DOHH2 (cell line): ENCODE measurements around the gene GOLGA6C.
"Not testable (repeated sequence)": the region's sequence is repeated elsewhere in the genome, so short reads cannot be mapped to it uniquely, and the experiment has no call there.

Experiments used
- H3F3A ChIP-seq: fragments of 200-600 bp; sonication (generic), shearing (Covaris generic); 2 replicates; pipeline ENCODE4 v1.6.0; 2016; ENCODE audit warnings: antibody characterized with exemption, mild to moderate bottlenecking; ENCODE audit not compliant: control insufficient read depth, insufficient read depth
- H3K27ac ChIP-seq: fragments of 200-600 bp; sonication (generic); 2 replicates; pipeline ENCODE4 v1.5.1; 2014; ENCODE audit warnings: low read depth, mild to moderate bottlenecking, low read length, moderate library complexity
- H3K27me3 ChIP-seq: fragments of 200-600 bp; sonication (generic); 2 replicates; pipeline ENCODE4 v1.6.1; 2014; ENCODE audit warnings: mild to moderate bottlenecking, low read length, mixed read lengths; ENCODE audit not compliant: control insufficient read depth
- H3K36me3 ChIP-seq: fragments of 200-600 bp; sonication (generic); 2 replicates; pipeline ENCODE4 v1.6.1; 2014; ENCODE audit warnings: mild to moderate bottlenecking, low read length, moderate library complexity, mixed read lengths; ENCODE audit not compliant: control insufficient read depth
- H3K4me1 ChIP-seq: fragments of 200-600 bp; sonication (generic); 2 replicates; pipeline ENCODE4 v1.6.1; 2014; ENCODE audit warnings: mild to moderate bottlenecking, low read length, mixed read lengths; ENCODE audit not compliant: control insufficient read depth
- H3K4me2 ChIP-seq: fragments of 200-600 bp; sonication (generic); 2 replicates; pipeline ENCODE4 v1.6.0; 2014; ENCODE audit warnings: mild to moderate bottlenecking, low read length, moderate library complexity
- H3K4me3 ChIP-seq: fragments of 200-600 bp; sonication (generic); 2 replicates; pipeline ENCODE4 v1.5.1; 2014; ENCODE audit warnings: mild to moderate bottlenecking, low read length, mixed read lengths
- H3K79me2 ChIP-seq: fragments of 200-600 bp; sonication (generic); 2 replicates; pipeline ENCODE4 v1.6.1; 2014; ENCODE audit warnings: mild to moderate bottlenecking, low read length, mixed read lengths; ENCODE audit not compliant: control insufficient read depth
- H3K9me2 ChIP-seq: fragments of 200-600 bp; sonication (generic); replicated peaks from 2 replicates; pipeline ENCODE4 v1.6.1; 2014; ENCODE audit warnings: mild to moderate bottlenecking, low read length, mixed read lengths; ENCODE audit not compliant: control insufficient read depth
- H3K9me3 ChIP-seq: fragments of 200-600 bp; sonication (generic); 2 replicates; pipeline ENCODE4 v1.6.1; 2014; ENCODE audit warnings: antibody characterized with exemption, low read length, mixed read lengths; ENCODE audit not compliant: control insufficient read depth, insufficient read depth
- H4K20me1 ChIP-seq: fragments of 200-600 bp; sonication (generic); 2 replicates; pipeline ENCODE4 v1.6.0; 2014; ENCODE audit warnings: low read depth, mild to moderate bottlenecking, antibody characterized with exemption, low read length, moderate library complexity; ENCODE audit not compliant: control insufficient read depth, insufficient read depth
- CTCF ChIP-seq: fragments of 200-600 bp; sonication (generic); IDR thresholded peaks from one replicate; pipeline ENCODE4 v1.5.1; 2014; ENCODE audit warnings: antibody characterized with exemption, mild to moderate bottlenecking, low read depth, low read length; ENCODE audit not compliant: poor library complexity, severe bottlenecking
- EZH2phosphoT487 ChIP-seq: fragments of 200-600 bp; sonication (generic); IDR thresholded peaks from 2 replicates; pipeline ENCODE4 v1.6.1; 2017; ENCODE audit warnings: borderline replicate concordance, mild to moderate bottlenecking, antibody characterized with exemption, low read length, moderate library complexity, mixed read lengths

The GOLGA6C gene

GRCh38 chr15:75237316-75237982 is 20.7 kb upstream of the GOLGA6C start:
- H3K79me2 ChIP-seq: no peaks in the 10 kb centered on the region
- H3K9me3 ChIP-seq: no peaks in the 10 kb centered on the region
- no peaks in the 10 kb centered on the region for H3K9me2 ChIP-seq
- H3K4me1 ChIP-seq: no peaks in the 10 kb centered on the region
- H3K27me3 ChIP-seq: peaks cover 5% of the 10 kb centered on the region; the same call in 1 of the 2 replicates
- no peak overlapping the region for H3K27ac ChIP-seq
- no peaks in the 10 kb centered on the region for H3K36me3 ChIP-seq
- H3K4me3 ChIP-seq: no peak overlapping the region
- no peak for TF ChIP-seq EZH2phosphoT487
- TF ChIP-seq CTCF: no peak
- H3K4me2 ChIP-seq: no peak overlapping the region
- no peaks in the 10 kb centered on the region for H3F3A ChIP-seq
- H4K20me1 ChIP-seq: no peaks in the 10 kb centered on the region

GRCh38 chr15:75238150-75238549 is 20.0 kb upstream of the GOLGA6C start:
- no peaks in the 10 kb centered on the region for H3F3A ChIP-seq
- no peaks in the 10 kb centered on the region for H3K9me3 ChIP-seq
- H3K4me1 ChIP-seq: no peaks in the 10 kb centered on the region
- H3K36me3 ChIP-seq: no peaks in the 10 kb centered on the region
- H3K9me2 ChIP-seq: no peaks in the 10 kb centered on the region
- TF ChIP-seq CTCF: no peak
- TF ChIP-seq EZH2phosphoT487: no peak
- H3K27me3 ChIP-seq: peaks cover 5% of the 10 kb centered on the region; the same call in 1 of the 2 replicates
- H4K20me1 ChIP-seq: no peaks in the 10 kb centered on the region
- H3K27ac ChIP-seq: no peak overlapping the region
- no peaks in the 10 kb centered on the region for H3K79me2 ChIP-seq
- H3K4me2 ChIP-seq: no peak overlapping the region
- no peak overlapping the region for H3K4me3 ChIP-seq

DNA sequence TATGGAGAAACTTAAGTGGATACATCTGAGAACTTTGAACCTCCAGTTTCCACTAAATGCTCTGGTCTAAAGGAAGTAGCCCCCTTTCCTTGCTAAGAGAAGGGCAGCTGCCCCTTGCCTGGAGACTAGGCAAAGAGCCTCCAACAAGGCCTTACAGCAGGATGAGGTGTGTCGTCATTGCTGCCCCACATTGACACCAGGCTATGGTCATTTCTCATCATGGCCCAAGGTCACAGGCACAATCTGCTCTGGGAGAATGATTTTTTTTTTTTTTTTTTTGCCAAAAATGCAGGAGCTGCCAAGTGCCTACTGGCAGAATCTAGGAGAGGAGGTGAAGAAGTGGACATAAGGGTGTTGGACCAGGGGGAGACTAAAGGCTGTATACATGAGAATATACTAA is 12.4 kb upstream of the GOLGA6C start:
- not testable (repeated sequence) for H3F3A ChIP-seq, H3K4me3 ChIP-seq, H3K4me2 ChIP-seq

DNA sequence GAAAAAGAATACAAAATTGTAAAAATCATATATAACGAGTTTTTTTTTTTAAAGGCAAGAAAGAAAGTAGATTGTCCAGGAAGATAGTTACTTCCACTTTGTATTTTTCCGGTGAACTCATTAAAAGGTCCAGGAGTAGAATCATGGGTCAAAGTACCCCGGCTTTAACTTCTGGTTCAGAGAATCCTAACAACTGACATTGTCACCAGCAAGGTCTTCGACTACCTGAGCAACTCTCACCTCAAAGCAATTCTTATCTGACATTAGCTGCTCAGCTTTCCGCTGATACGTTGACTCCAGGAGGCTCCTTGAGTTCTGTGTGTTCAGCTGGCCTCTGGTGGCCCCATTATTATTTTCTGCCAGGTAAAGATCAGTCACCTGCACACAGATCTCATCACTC is 9.1 kb upstream of the GOLGA6C start:
- H3K9me2 ChIP-seq, H4K20me1 ChIP-seq, H3F3A ChIP-seq, H3K36me3 ChIP-seq, H3K4me3 ChIP-seq, H3K79me2 ChIP-seq, H3K4me1 ChIP-seq, H3K9me3 ChIP-seq, H3K27ac ChIP-seq, H3K4me2 ChIP-seq: not testable (repeated sequence)
- H3K27me3 ChIP-seq: peaks cover 13% of the 10 kb centered on the region

More for the DNA sequence above, 12.4 kb upstream of the GOLGA6C start:
- not testable (repeated sequence) for H3K36me3 ChIP-seq, H4K20me1 ChIP-seq, H3K79me2 ChIP-seq, H3K9me3 ChIP-seq, H3K4me1 ChIP-seq, H3K9me2 ChIP-seq, H3K27ac ChIP-seq
- peaks cover 15% of the 10 kb centered on the region for H3K27me3 ChIP-seq
